OCI-LY7 (cell line): ENCODE measurements around the gene CR1L. TPM values are rescaled to one million over a fixed set of nuclear protein-coding genes. Genes with fewer than 3 reads are reported as not detected.
A peak's percentile ranks its signal among the peaks of the same experiment; 100 is the strongest.
"Not testable (repeated sequence)": the region's sequence is repeated elsewhere in the genome, so short reads cannot be mapped to it uniquely, and the experiment has no call there.

ENCODE experiments used
- BruUV-seq: library from RNA; stranded (reverse); fragments of 400-500 nt; replicated peaks from 2 replicates; lab custom pipeline; 2021; lab: Mats Ljungman, UMichigan
- CTCF ChIA-PET: fragments of 300-600 bp; sonication (Branson Sonifier 250); formaldehyde crosslinking; loops from one replicate; lab custom pipeline; 2022; ENCODE audit warnings: antibody characterized with exemption; ENCODE audit not compliant: unreplicated experiment; lab: Charles Lee
- POLR2A ChIA-PET: fragments of 300-600 bp; sonication (Branson Sonifier 250); formaldehyde crosslinking; loops from one replicate; lab custom pipeline; 2022; ENCODE audit warnings: antibody characterized with exemption; lab: Charles Lee
- DNase-seq: peaks from one replicate; pipeline ENCODE4 v3.0.0-alpha.2; 2015; ENCODE audit warnings: low spot score
- H2AFZ ChIP-seq: fragments of 200-600 bp; sonication (generic), shearing (Covaris generic); 2 replicates; pipeline ENCODE4 v1.6.1; 2014; ENCODE audit warnings: mild to moderate bottlenecking, antibody characterized with exemption, low read length, moderate library complexity
- H3K27ac ChIP-seq: fragments of 200-600 bp; sonication (generic); 2 replicates; pipeline ENCODE4 v1.5.1; 2014; ENCODE audit warnings: mixed run types, low read depth, mild to moderate bottlenecking, moderate library complexity, low read length, inconsistent platforms; ENCODE audit not compliant: poor library complexity, severe bottlenecking
- H3K36me3 ChIP-seq: fragments of 200-600 bp; sonication (generic); 2 replicates; pipeline ENCODE4 v1.6.1; 2014; ENCODE audit warnings: mild to moderate bottlenecking, antibody characterized with exemption, low read length, moderate library complexity, mixed read lengths; ENCODE audit not compliant: insufficient read depth
- H3K4me1 ChIP-seq: fragments of 200-600 bp; sonication (generic); 2 replicates; pipeline ENCODE4 v1.5.1; 2014; ENCODE audit warnings: mild to moderate bottlenecking, low read length; ENCODE audit not compliant: insufficient read depth, poor library complexity, severe bottlenecking
- H3K4me2 ChIP-seq: fragments of 200-600 bp; sonication (generic); 2 replicates; pipeline ENCODE4 v1.6.1; 2014; ENCODE audit warnings: mild to moderate bottlenecking, low read length
- H3K4me3 ChIP-seq: fragments of 200-600 bp; sonication (generic); 2 replicates; pipeline ENCODE4 v1.5.1; 2014; ENCODE audit warnings: mild to moderate bottlenecking, low read depth, low read length; ENCODE audit not compliant: poor library complexity, severe bottlenecking
- H3K79me2 ChIP-seq: fragments of 200-600 bp; sonication (generic); 2 replicates; pipeline ENCODE4 v1.6.1; 2016; ENCODE audit warnings: low read depth, mild to moderate bottlenecking, low read length, moderate library complexity, mixed read lengths; ENCODE audit not compliant: insufficient read depth
- H3K9me2 ChIP-seq: fragments of 200-600 bp; sonication (generic); 2 replicates; pipeline ENCODE4 v1.6.1; 2016; ENCODE audit warnings: mild to moderate bottlenecking, low read length, mixed read lengths; ENCODE audit not compliant: insufficient read depth
- H3K9me3 ChIP-seq: fragments of 200-600 bp; sonication (generic); 2 replicates; pipeline ENCODE4 v1.6.1; 2014; ENCODE audit warnings: mild to moderate bottlenecking, mixed run types, low read length, mixed read lengths
- H4K20me1 ChIP-seq: fragments of 200-600 bp; sonication (generic); 2 replicates; pipeline ENCODE4 v1.6.1; 2014; ENCODE audit warnings: mild to moderate bottlenecking, antibody characterized with exemption, low read length, moderate library complexity, mixed read lengths; ENCODE audit not compliant: insufficient read depth
- EZH2phosphoT487 ChIP-seq: fragments of 200-600 bp; sonication (generic); IDR thresholded peaks from 2 replicates; pipeline ENCODE4 v1.6.1; 2018; ENCODE audit warnings: low read depth, borderline replicate concordance, mild to moderate bottlenecking, mixed run types, antibody characterized with exemption, low read length, moderate library complexity, mixed read lengths
- intact Hi-C: fragments of 100-400 bp; cut with micrococcal nuclease; formaldehyde crosslinking; loops from one replicate; pipeline ENCODE4 v1.10.0; 2022; ENCODE audit not compliant: unreplicated experiment
- total RNA-seq, 2 experiments: library from RNA; depleted of rRNA in 1 of 2; stranded (reverse); fragments of >200 nt in 1 of 2; shearing (Covaris generic) in 1 of 2; gene quantifications; 2 replicates each; pipeline ENCODE4 v1.2.3, GENCODE V29; 2014 to 2022
- TF ChIP-seq, protein P1 (sequence below): fragments of 200-600 bp; sonication (generic); conservative IDR thresholded peaks from 2 replicates; pipeline ENCODE4 v1.5.1; 2014; ENCODE audit warnings: mild to moderate bottlenecking, antibody characterized with exemption, low read length, moderate library complexity, mixed read lengths

CR1L gene
- total RNA-seq, 2 experiments from 2014 or later: not detected

DNA sequence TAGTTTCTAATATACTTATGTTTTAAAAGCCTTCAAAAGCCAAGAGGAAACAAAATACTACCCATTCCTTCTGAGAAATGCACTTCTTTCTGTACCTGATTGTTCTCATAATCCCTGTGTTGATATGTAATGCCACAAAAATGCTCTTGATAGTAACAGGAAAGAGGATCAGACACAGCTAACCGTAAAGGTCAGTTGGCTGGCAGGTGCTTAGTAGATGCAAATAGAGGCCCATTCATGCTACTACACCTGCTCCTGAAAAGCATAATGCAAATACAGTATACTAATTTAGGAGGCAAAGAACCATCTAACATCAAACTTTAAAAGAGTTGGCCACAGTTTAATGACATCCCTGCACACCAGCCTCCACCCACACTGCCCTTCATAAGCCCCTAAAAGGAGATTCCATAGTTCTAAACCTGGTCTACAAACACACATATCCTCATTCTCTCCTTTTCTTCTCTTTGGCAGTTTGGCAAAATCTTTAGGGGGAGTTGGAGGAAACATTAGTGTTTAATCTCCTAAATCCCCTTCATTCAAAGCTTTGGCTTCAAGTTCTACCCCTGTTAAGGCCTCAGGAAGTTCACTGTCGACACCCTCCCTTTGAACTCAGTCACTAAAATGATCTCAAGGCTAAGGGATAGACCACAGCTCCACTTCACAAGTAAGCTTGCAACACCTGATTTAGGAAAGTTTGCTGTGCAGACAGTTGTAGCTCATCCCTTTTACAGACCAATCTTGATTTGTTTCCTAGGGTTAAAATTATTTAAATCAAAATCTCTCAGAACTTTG lies 104.0 kb downstream of the CR1L start:
- Histone ChIP-seq H4K20me1 (peaks cover 11% of the 10 kb centered on the region; the same call in 1 of the 2 replicates), H3K9me2 (no peaks in the 10 kb centered on the region), H3K27ac (peak overlapping the region; percentile 100), H3K36me3 (peaks cover 3% of the 10 kb centered on the region; the same call in 1 of the 2 replicates), H3K4me1 (peaks cover 79% of the 10 kb centered on the region), H3K9me3 (no peaks in the 10 kb centered on the region), H3K79me2 (peaks cover 49% of the 10 kb centered on the region), H3K4me3 (peak overlapping the region; percentile 98), H3K4me2 (peak overlapping the region; percentile 94), H2AFZ (no peak overlapping the region; the same call in 1 of the 2 replicates)
- intact Hi-C loops: loop anchor here (10.0 kb wide), 1 partner anchor 294 kb away; the partner anchor contains the start of gene CR2
- CTCF ChIA-PET: no interaction called here
- TF ChIP-seq, protein P1, sequence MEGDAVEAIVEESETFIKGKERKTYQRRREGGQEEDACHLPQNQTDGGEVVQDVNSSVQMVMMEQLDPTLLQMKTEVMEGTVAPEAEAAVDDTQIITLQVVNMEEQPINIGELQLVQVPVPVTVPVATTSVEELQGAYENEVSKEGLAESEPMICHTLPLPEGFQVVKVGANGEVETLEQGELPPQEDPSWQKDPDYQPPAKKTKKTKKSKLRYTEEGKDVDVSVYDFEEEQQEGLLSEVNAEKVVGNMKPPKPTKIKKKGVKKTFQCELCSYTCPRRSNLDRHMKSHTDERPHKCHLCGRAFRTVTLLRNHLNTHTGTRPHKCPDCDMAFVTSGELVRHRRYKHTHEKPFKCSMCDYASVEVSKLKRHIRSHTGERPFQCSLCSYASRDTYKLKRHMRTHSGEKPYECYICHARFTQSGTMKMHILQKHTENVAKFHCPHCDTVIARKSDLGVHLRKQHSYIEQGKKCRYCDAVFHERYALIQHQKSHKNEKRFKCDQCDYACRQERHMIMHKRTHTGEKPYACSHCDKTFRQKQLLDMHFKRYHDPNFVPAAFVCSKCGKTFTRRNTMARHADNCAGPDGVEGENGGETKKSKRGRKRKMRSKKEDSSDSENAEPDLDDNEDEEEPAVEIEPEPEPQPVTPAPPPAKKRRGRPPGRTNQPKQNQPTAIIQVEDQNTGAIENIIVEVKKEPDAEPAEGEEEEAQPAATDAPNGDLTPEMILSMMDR: no peak
- POLR2A ChIA-PET: interaction anchor here (0.7 to 1.4 kb wide), 3 partner anchors 74 to 91 kb away, joined by 3 to 4 read pairs (median 4); no protein-coding TSS in a partner anchor
- DNase-seq: peak; percentile 93
- TSS peak; percentile 70 for BruUV-seq

DNA sequence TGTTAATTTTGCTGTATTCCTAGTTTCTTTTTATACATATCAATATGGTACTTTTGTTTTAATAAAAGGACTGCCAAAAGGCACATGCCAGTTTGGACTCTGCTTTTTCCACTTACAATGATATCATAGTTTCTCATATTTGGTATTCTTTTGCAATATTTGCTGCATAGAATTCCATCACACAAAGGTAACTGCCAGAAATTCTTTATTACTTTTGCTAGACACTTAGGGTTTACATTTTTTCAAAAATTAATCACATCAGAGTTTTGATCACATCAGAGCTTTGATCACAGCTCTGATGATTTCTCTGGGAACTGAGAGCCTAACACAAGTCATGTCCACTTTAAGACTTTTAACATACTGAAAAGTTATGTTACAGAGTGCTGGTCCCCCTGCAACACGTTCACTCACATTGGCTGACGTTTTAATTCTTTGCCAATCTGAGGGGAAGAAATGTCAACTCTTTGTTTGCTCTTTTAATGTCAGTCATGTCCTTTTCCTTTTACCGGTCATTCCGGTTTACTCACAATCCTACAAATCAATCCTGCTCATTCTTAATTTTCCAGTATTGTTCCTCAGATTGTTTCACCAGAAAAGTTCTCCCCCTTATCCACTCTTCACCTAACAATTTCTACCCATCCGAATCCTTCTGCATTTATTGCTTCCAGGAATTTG lies 105.8 kb downstream of the CR1L start:
- peaks cover 27% of the 10 kb centered on the region; the same call in 1 of the 2 replicates for H4K20me1 ChIP-seq
- peaks cover 79% of the 10 kb centered on the region for H3K4me1 ChIP-seq
- H3K79me2 ChIP-seq: peaks cover 68% of the 10 kb centered on the region
- H3K4me3 ChIP-seq: peak overlapping the region; percentile 98
- H3K36me3 ChIP-seq: peaks cover 8% of the 10 kb centered on the region; the same call in 1 of the 2 replicates
- no peak for TF ChIP-seq EZH2phosphoT487
- TF ChIP-seq, protein P1: no peak
- no peaks in the 10 kb centered on the region for H3K9me2 ChIP-seq
- DNase-seq: peak; percentile 24
- ChIA-PET CTCF (no interaction called here), POLR2A (interaction anchor here (3.5 kb wide), 1 partner anchor 72 kb away, joined by 15 read pairs; no protein-coding TSS in a partner anchor)
- intact Hi-C loops: loop anchor here (5.0 kb wide), 1 partner anchor 117 kb away; no protein-coding TSS in a partner anchor
- peak overlapping the region; percentile 94 for H3K4me2 ChIP-seq
- H3K9me3 ChIP-seq: no peaks in the 10 kb centered on the region
- peak overlapping the region; percentile 100 for H3K27ac ChIP-seq
- H2AFZ ChIP-seq: peak overlapping the region; percentile 14; the same call in 1 of the 2 replicates
- BruUV-seq: no TSS peak

DNA sequence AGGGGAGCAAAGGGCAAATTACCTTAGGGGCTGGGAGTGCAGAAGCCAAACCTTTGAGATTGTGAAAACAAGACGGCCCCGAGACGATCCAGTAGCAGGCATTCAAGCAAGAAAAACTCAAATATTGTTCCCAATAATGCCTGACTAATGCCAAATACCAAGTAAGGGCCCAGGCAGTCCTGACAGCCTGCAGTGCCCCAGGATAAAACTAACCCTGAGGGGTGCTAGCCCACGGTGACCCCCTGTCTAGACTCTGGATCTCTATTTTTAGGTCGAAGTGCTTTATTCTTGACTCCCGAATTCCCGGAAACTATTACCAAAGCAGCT lies 106.5 kb downstream of the CR1L start:
- H3K9me2 ChIP-seq, DNase-seq, H3K9me3 ChIP-seq, CTCF ChIA-PET, H2AFZ ChIP-seq: not testable (repeated sequence)
- BruUV-seq: TSS peak; percentile 92
- peaks cover 33% of the 10 kb centered on the region; the same call in 1 of the 2 replicates for H4K20me1 ChIP-seq
- POLR2A ChIA-PET: interaction anchor here (0.8 to 3.5 kb wide), 3 partner anchors 49 to 125 kb away, joined by 3 to 15 read pairs (median 4); no protein-coding TSS in a partner anchor
- H3K27ac ChIP-seq: peak overlapping the region; percentile 100
- H3K4me2 ChIP-seq: peak overlapping the region; percentile 94
- H3K79me2 ChIP-seq: peaks cover 74% of the 10 kb centered on the region
- peaks cover 14% of the 10 kb centered on the region; the same call in 1 of the 2 replicates for H3K36me3 ChIP-seq
- peaks cover 79% of the 10 kb centered on the region for H3K4me1 ChIP-seq
- intact Hi-C loops: loop anchor here (5.0 kb wide), 1 partner anchor 116 kb away; no protein-coding TSS in a partner anchor
- peak overlapping the region; percentile 98 for H3K4me3 ChIP-seq
